GM21447 (cell line): ENCODE data around the gene PAPOLB.

Experiments used
- ATAC-seq: cut with Tn5 transposase; IDR thresholded peaks from one replicate; pipeline ENCODE4 v1.9.1; 2021; ENCODE audit not compliant: unreplicated experiment

The PAPOLB gene

GRCh38 chr7:4842319-4843064 is 19.3 kb downstream of the PAPOLB start:
- no peak for ATAC-seq

GRCh38 chr7:4841836-4842235 is 20.0 kb downstream of the PAPOLB start:
- no peak for ATAC-seq

DNA sequence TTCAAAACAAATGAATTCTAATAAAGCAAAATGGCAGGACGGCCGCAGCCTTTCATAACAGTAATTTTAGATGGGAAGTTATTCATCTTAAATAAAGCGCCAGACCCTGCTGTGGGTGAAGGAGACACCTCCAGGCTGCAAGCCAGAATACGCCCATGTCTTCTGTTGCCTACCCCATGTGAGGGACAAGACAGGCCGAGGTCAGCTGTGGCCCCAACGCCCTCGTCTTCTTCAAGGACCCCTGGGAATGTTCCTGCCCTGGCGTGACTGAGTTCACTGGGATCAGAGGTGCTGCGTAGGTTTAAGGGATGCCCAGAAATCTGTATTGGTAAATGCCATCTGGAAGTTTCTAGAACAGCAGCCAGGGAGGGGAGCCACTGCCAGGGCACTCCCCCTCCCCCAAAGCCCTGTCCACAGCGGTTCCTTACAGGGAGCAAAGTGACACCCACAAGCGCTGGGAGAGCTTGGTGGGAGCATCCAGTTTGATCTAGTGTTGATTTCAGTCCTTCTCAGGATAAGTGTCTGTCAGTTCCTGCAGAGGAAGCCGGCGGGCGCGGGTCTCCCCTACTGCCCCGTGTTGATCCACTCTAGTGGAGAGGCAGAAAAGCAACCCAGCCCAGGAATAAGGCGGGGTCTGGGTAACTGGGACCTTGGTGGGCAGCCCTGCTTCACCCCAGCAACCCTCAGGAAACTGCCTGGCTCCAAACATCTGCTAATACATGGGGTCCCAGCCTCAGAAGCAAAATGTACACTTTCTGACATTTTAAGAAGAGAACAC is 20.6 kb downstream of the PAPOLB start:
- no peak for ATAC-seq

DNA sequence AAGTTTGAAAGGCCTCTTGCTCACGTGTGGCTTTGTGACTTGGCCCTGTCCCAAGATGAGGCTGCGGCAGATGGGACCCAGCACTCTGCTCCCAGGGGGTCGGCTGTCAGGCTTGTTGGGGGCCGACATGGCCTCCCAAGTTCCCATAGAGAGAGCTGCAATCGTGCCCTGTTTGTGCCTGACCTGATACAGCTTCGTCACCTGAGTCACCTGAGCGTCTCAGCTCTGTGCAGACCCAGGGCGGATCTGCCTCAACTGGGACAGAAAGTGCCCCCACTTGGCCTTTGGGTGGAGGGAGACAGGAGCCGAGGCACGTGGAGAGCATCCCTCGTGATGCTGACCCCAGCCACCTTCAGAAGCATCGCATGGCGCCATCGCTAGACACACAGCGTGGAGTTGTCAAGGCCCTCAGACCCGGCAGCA is 21.7 kb downstream of the PAPOLB start:
- no peak for ATAC-seq

DNA sequence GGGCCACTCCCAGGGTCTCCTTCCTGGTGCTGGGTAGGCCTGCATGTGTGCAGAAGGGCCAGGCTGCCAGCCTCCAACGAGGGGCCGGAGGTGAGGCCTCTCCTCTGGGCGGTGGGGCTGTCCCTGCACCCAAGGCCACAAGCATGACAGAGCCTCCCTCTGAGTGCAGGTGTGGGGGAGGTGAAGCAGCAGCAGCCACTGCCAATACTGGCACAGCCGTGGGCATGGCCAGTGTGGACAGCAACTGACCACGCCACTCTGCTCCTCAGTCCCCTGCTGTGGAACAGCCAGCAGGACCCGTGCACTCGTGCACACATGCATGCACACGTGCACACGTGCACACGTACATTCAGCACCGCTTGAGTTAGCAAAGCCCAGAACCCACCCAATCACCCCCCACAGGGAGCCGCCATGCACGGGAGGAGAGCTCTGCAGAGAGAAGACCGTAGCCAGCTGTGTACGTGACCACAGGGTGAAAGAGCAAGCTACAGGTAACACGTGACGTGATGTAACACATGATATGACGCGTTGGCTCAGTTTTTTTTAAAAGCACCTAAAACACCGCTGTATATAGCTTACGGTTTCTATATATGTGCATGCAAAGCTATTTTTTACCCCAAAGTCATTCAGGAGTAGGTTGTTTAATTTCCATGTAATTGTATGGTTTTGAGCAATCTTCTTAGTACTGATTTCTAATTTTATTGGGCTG is 23.1 kb downstream of the PAPOLB start:
- no peak for ATAC-seq

GRCh38 chr7:4837803-4838625 is 23.8 kb downstream of the PAPOLB start:
- no peak for ATAC-seq

DNA sequence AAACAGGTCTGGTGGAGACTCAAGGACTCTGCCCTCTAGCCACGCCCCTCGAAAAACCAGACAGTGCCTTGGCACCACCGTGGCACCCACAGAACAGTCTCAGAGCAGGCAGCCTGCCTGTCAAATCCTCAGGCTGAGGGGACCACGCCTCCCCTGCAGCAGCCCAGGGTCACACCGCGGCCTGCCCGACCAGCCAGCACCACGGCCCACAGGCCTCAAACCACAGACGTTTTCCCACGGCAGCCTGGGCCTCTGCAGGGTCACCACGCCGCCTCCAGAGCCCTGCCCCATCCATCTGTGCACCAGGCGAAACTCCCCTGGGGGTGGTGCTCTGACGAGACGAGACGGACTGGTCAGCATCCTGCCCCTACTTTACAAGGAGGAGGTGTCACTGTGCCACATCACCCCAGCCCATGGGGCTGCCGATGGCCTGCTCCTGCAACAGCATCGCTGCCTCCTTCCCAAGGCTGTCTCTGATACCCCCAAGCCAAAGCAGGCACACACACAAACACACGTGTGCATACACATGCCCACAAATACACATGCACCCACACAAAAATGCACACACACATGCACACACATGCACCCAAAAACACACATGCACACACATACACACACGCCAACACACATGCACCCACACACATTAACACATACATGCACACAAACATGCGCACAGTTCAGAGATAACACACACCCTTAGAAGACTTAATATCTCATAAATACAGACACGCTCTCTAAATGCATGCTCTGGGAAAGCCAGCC is 24.6 kb downstream of the PAPOLB start:
- ATAC-seq = no peak

GRCh38 chr7:4836206-4836661 is 25.6 kb downstream of the PAPOLB start:
- no peak for ATAC-seq

DNA sequence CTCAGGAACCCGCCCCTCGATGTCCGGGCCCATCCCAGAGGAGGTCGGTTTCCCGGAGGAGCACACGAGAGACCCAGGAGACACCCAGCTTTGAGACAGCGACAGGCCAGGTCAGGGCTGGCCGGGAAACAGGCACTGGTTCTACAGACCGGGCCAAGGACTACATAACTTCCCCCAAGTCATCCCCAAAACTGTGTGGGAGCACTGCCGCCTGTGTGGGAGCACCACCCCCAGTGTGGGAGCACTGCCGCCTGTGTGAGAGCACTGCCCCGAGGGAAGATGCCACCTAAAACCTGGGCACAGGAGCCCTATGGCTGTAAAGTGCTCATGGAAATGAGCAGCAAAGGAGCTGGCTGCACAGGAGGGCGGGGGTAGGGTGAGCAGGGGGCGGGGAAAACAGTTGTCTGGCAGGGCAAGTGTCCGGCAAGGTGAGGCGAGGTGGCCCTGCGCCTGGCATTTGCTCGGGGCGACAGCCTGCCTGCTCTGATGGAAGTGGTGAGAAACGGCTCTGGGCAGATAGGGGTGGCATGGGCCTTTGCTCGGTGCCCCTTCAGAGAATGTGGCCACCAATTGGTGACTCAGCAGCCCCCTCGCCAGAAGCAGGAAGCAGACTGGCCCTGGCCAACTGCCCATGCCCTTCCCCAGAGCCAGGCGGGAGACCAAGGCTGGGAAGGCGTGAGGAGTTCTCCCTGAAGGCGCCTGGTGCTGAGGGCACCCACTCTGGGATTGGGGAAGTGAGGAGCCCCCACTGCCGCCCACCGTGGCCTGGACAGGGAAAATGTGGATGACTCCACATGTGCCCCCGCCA is 26.2 kb downstream of the PAPOLB start:
- no peak for ATAC-seq

GRCh38 chr7:4834601-4835397 is 27.0 kb downstream of the PAPOLB start:
- ATAC-seq = no peak

GRCh38 chr7:4833691-4834600 is 27.9 kb downstream of the PAPOLB start:
- ATAC-seq = no peak

GRCh38 chr7:4833176-4833575 is 28.7 kb downstream of the PAPOLB start:
- ATAC-seq = no peak

DNA sequence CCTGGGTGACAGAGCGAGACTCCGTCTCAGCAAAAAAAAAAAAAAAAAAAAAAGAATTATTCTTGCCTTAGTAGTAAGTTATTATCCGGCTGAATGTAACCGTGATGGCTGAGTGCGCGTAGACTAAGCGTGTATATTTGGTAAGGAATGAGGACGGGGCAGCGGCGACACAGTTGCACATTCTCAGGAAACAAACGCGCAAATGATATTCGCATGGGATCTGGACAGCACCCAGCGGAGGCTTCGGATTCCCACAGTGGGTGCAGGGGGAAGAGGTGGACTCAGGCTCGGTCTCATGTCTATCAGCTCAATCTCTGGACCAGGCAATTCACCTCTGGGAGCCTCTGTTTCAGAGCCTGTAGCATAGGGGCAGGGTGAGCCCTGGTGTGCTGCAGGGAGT is 29.1 kb downstream of the PAPOLB start:
- ATAC-seq = no peak

GRCh38 chr7:4831723-4832495 is 29.9 kb downstream of the PAPOLB start:
- ATAC-seq = no peak

GRCh38 chr7:4830176-4830575 is 31.7 kb downstream of the PAPOLB start:
- ATAC-seq = no peak

DNA sequence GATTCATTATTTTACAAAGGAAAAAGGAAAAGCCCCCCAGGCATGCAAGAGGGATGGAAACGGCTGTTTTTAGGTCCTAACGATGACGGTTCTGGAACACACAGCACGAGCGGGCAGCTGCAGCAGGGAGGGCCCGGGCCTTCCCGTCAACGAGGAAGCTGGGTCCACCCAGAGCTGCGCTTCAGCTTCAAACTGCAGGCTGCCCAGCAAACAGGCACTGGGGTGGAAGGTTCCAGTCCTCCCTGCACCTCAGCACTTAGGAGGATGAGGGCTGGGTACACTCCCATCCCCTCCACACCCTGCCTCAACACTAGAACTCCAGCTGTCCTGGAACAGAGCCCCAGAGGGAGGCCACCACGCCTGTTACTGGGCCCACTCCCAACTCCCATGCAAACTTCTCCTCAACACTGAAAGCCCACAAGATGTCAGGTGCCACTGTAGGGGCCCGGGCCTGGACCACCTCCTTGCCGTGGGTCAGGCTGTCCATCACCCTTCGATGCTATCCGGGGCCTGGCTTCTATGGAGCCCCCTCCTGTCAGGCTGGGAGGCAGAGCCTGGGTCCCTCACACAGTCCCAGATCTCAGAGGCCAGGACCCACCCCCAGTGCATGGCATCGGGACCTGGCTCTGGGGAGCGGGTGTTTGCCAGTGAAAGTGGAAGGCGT is 33.0 kb downstream of the PAPOLB start:
- no peak for ATAC-seq
